Uterus (tissue), 2 donors: ENCODE data around the gene CUZD1.

Experiments used
- POLR2A ChIP-seq, 2 donors: fragments of 450-650 bp; IDR thresholded peaks; one replicate each; pipeline ENCODE4 v1.6.1; 2016; ENCODE audit warnings: antibody characterized with exemption in 2 of 2, mild to moderate bottlenecking in 1 of 2, moderate library complexity in 1 of 2
- TF ChIP-seq, protein P1 (sequence below), 4 experiments: fragments of 200-600 bp in 2 of 4; fragments of 450-650 bp in 2 of 4; sonication (generic) in 2 of 4; IDR thresholded peaks; one replicate each; pipeline ENCODE4 v1.5.1; 2016 to 2019; ENCODE audit warnings: antibody characterized with exemption in 4 of 4, mild to moderate bottlenecking in 2 of 4, moderate library complexity in 1 of 4

DNA sequence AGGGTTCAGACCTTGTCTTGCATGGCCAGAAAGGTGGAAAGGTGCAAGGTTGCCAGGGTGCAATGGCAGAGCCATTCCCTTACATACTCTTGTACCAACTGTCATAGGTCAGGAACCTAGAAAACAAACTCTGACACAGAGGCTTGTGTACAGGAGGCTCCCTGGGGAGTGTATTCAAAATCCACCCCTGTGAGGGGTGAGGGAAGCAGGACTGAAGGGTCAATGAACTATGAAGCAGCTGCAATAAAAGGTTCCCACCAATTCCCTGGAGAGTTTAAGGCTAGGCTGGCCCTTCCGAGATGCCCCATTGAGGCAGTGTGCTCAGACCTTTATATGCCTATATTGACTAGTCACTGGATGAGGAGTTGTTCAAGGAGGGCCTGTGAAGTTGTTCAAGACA is 13.9 kb upstream of the CUZD1 start:
- TF ChIP-seq, protein P1, sequence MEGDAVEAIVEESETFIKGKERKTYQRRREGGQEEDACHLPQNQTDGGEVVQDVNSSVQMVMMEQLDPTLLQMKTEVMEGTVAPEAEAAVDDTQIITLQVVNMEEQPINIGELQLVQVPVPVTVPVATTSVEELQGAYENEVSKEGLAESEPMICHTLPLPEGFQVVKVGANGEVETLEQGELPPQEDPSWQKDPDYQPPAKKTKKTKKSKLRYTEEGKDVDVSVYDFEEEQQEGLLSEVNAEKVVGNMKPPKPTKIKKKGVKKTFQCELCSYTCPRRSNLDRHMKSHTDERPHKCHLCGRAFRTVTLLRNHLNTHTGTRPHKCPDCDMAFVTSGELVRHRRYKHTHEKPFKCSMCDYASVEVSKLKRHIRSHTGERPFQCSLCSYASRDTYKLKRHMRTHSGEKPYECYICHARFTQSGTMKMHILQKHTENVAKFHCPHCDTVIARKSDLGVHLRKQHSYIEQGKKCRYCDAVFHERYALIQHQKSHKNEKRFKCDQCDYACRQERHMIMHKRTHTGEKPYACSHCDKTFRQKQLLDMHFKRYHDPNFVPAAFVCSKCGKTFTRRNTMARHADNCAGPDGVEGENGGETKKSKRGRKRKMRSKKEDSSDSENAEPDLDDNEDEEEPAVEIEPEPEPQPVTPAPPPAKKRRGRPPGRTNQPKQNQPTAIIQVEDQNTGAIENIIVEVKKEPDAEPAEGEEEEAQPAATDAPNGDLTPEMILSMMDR (IDR thresholded peaks at IDR 0.05) = no peak
- TF ChIP-seq POLR2A (IDR thresholded peaks at IDR 0.05) = no peak
